K562 (cell line): Measurements from ENCODE around the gene SENP1. TPM values are rescaled to one million over a fixed set of nuclear protein-coding genes. Genes with fewer than 3 reads are reported as not detected.

Source experiments
- ATAC-seq: fragments of 200-7000 bp; cut with Tn5 transposase; 3 replicates; pipeline ENCODE4 v1.9.1; 2020; ENCODE audit warnings: moderate library complexity
- BruUV-seq: library from RNA; stranded (reverse); fragments of 400-500 nt; replicated peaks from 2 replicates; lab custom pipeline; 2021; lab: Mats Ljungman, UMichigan
- CTCF ChIA-PET: fragments of 300-600 bp; formaldehyde crosslinking; extraction: SDS; loops from one replicate; lab custom pipeline; 2021; ENCODE audit warnings: low intra/inter-chr PET ratio; lab: Yijun Ruan, JAX
- POLR2A ChIA-PET: fragments of 300-600, 350-650 bp; sonication (Branson Sonifier 250); formaldehyde crosslinking; extraction: SDS; loops from one replicate; lab custom pipeline; 2021; ENCODE audit warnings: antibody characterized with exemption, inconsistent platforms; lab: Yijun Ruan, JAX
- DNase-seq, 4 experiments: peaks; one replicate each; pipeline versions ENCODE4 v3.0.0 to v3.0.0-alpha.2; 2011 to 2018; ENCODE audit warnings: low spot score in 3 of 4, mixed read lengths in 3 of 4; ENCODE audit errors: extremely low read depth in 1 of 4
- FAIRE-seq: peaks from 2 replicates; lab custom pipeline; 2011; peaks lifted over from hg19 to GRCh38; lab: Jason Lieb, UNC
- H2AFZ ChIP-seq: 2 replicates; pipeline ENCODE4 v1.6.0; 2011; ENCODE audit warnings: low read depth, low read length, control low read depth, inconsistent platforms
- H3K27ac ChIP-seq: fragments of 200-600 bp; 3 replicates; pipeline ENCODE4 v1.8.0; 2011; ENCODE audit warnings: low read depth, mild to moderate bottlenecking, control low read depth, inconsistent platforms, low read length, moderate library complexity, mixed read lengths; ENCODE audit errors: extremely low read depth
- H3K27me3 ChIP-seq, 2 experiments: fragments of 300-600 bp in 1 of 2; 2 replicates in 1 of 2; 3 replicates in 1 of 2; pipeline versions ENCODE4 v1.6.0 to v1.8.0; 2011; ENCODE audit warnings: inconsistent platforms in 2 of 2, low read length in 2 of 2, mild to moderate bottlenecking in 1 of 2, mixed read lengths in 1 of 2, moderate library complexity in 1 of 2; ENCODE audit not compliant: control insufficient read depth in 2 of 2, insufficient read depth in 2 of 2
- H3K36me3 ChIP-seq: fragments of 300-600 bp; 3 replicates; pipeline ENCODE4 v1.8.0; 2011; ENCODE audit warnings: mild to moderate bottlenecking, low read length, inconsistent platforms; ENCODE audit not compliant: control insufficient read depth, insufficient read depth
- H3K4me1 ChIP-seq, 2 experiments: fragments of 200-600 bp in 1 of 2; replicated peaks in 1 of 2; 2 replicates in 1 of 2; 3 replicates in 1 of 2; pipeline versions ENCODE4 v1.5.1 to v1.8.0; 2011; ENCODE audit warnings: inconsistent platforms in 2 of 2, low read length in 2 of 2, mild to moderate bottlenecking in 1 of 2, mixed read lengths in 1 of 2, moderate library complexity in 1 of 2; ENCODE audit not compliant: control insufficient read depth in 2 of 2, insufficient read depth in 2 of 2
- H3K4me2 ChIP-seq: 2 replicates; pipeline ENCODE4 v1.6.1; 2011; ENCODE audit warnings: low read length, control low read depth, inconsistent platforms, mixed read lengths; ENCODE audit not compliant: insufficient read depth
- H3K4me3 ChIP-seq: fragments of 200-600 bp; sonication (generic), shearing (Covaris generic); 2 replicates; pipeline ENCODE4 v1.5.1; 2016; ENCODE audit warnings: control low read depth, inconsistent platforms
- H3K79me2 ChIP-seq: fragments of 200-600 bp; 3 replicates; pipeline ENCODE4 v1.8.0; 2011; ENCODE audit warnings: low read length, inconsistent platforms; ENCODE audit not compliant: control insufficient read depth, insufficient read depth
- H3K9ac ChIP-seq, 2 experiments: 2 replicates each; pipeline versions ENCODE4 v1.6.0 to v1.6.1; 2011; ENCODE audit warnings: low read depth in 2 of 2, low read length in 2 of 2, control low read depth in 1 of 2, inconsistent platforms in 1 of 2, mild to moderate bottlenecking in 1 of 2, mixed read lengths in 1 of 2; ENCODE audit not compliant: insufficient read depth in 1 of 2
- H3K9me1 ChIP-seq: one replicate; pipeline ENCODE4 v1.6.0; 2011; ENCODE audit warnings: inconsistent platforms, mild to moderate bottlenecking, low read length, moderate library complexity; ENCODE audit not compliant: control insufficient read depth, insufficient read depth
- H3K9me3 ChIP-seq: replicated peaks from 2 replicates; pipeline ENCODE4 v1.5.1; 2011; ENCODE audit warnings: low read depth, low read length, inconsistent platforms; ENCODE audit not compliant: control insufficient read depth, insufficient read depth
- H4K20me1 ChIP-seq: replicated peaks from 2 replicates; pipeline ENCODE4 v1.6.1; 2011; ENCODE audit warnings: low read length, inconsistent platforms, mixed read lengths; ENCODE audit not compliant: control insufficient read depth, insufficient read depth
- MEIS2 ChIP-seq: fragments of 450-650 bp; IDR thresholded peaks from 2 replicates; pipeline ENCODE4 v1.6.1; 2014; ENCODE audit warnings: mild to moderate bottlenecking; ENCODE audit not compliant: partially characterized antibody
- NELFE ChIP-seq: IDR thresholded peaks from 2 replicates; pipeline ENCODE4 v1.6.1; 2011; ENCODE audit warnings: mild to moderate bottlenecking; ENCODE audit not compliant: insufficient read depth, insufficient read length
- NFIC ChIP-seq: fragments of 450-650 bp; IDR thresholded peaks from 2 replicates; pipeline ENCODE4 v1.6.1; 2017; ENCODE audit warnings: mild to moderate bottlenecking, inconsistent platforms
- PKNOX1 ChIP-seq: fragments of 450-650 bp; IDR thresholded peaks from 2 replicates; pipeline ENCODE4 v1.6.1; 2016
- POLR2AphosphoS5 ChIP-seq: IDR thresholded peaks from 2 replicates; pipeline ENCODE4 v1.6.1; 2011; ENCODE audit warnings: mild to moderate bottlenecking, low read depth, low read length, moderate library complexity; ENCODE audit not compliant: control insufficient read depth, insufficient read depth
- RBFOX2 ChIP-seq: fragments of 200-400 bp; formaldehyde crosslinking; IDR thresholded peaks from 2 replicates; pipeline ENCODE4 v1.6.1; 2017; ENCODE audit warnings: low read depth, mild to moderate bottlenecking, low read length, moderate library complexity
- WGBS: fragments of 100-300 bp; shearing (Covaris generic); methylation state at CpG from one replicate; pipeline ENCODE4 v1.1.6; 2016; ENCODE audit warnings: low coverage, mixed read lengths; ENCODE audit not compliant: insufficient coverage; ENCODE audit errors: missing lambda C conversion rate; 5-methylcytosine and 5-hydroxymethylcytosine counted together
- in situ Hi-C: fragments of 300-500 bp; cut with MboI; formaldehyde crosslinking; loops from 4 replicates; pipeline ENCODE4 v1.15.0; 2018; ENCODE audit warnings: inconsistent platforms, mixed read lengths
- intact Hi-C: fragments of 100-400 bp; cut with micrococcal nuclease; formaldehyde crosslinking; loops from 2 replicates; pipeline ENCODE4 v1.14.2; 2022
- polyA plus RNA-seq, 8 experiments: library from polyadenylated mRNA; depleted of rRNA in 4 of 8; stranded (reverse) in 5 of 8; unstranded in 3 of 8; fragments of >200 nt; fragmentation: Nextera tagmentation in 2 of 8; fragmentation: Illumina TruSeq in 1 of 8; extraction: Ambion mirVana in 2 of 8; extraction: Trizol in 1 of 8; gene quantifications; 2 replicates each; pipeline versions ENCODE4 v1.2.1 to v1.2.3, GENCODE V29; 2011 to 2014; ENCODE audit warnings: inconsistent platforms in 1 of 8, missing spikeins in 1 of 8
- total RNA-seq, 7 experiments: library from RNA; depleted of rRNA in 6 of 7; stranded (reverse); fragments of >200 nt in 6 of 7; fragmentation: Illumina TruSeq in 2 of 7; extraction: Trizol in 2 of 7; gene quantifications; 2 replicates each; pipeline versions ENCODE4 v1.2.1 to v1.2.3, GENCODE V29; 2011 to 2021; ENCODE audit warnings: low replicate concordance in 1 of 7

Gene SENP1
- total and polyA plus RNA-seq, 9 of the 15 experiments (the other 6 are each of a cell fraction or from before 2014, with no cell fraction given): 15.5 to 59.0 (median 36.3) TPM

DNA sequence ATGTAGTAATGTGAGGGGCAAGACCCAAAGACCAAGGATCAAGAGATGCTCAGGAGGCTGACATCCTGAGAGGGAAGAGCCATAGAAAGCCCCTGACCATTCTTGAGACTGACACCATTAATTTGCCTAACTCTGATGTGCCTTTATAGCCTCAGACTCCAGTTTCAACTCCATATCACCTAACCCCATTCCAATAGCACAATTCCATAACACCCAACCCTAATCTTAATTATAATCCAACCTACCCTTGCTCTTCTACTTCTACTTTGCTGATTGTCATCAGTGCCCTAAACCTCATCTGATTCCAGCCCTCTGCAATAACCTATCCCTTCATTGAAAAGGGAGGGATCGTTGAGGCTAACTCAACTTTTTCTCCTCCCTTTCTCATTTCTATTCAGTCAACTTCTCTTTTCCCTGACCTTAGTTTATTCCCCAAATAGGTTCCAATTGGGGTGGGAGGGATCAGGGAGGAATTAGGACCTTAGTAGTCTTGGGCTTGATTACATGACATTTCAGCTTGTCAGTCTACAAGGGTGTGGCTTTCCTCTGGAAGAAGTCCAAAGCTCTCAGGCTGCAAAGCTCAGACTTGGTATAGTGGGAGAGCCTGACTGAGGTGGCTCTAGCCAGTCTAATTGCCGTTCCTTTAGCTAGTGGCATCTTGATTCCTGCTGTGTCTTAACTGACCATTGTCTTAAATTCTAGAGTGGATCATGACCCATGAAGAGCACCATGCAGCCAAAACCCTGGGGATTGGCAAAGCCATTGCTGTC, 16.4 kb upstream of the SENP1 start:
- FAIRE-seq: peak; percentile 72
- peak in 2 of 4 experiments; percentile 28 to 63 for DNase-seq
- H3K9ac ChIP-seq: no peak overlapping the region
- WGBS: 30% methylated on average over 2 of the region's 2 CpGs
- peak; percentile 67 for ATAC-seq
- no peaks in the 10 kb centered on the region for H3K9me3 ChIP-seq
- H3K9me1 ChIP-seq: no peaks in the 10 kb centered on the region
- no peak overlapping the region; the same call in 1 of the 2 replicates for H3K4me2 ChIP-seq
- BruUV-seq: no TSS peak
- H3K27ac ChIP-seq: no peak overlapping the region
- H3K27me3 ChIP-seq: no peaks in the 10 kb centered on the region
- ChIA-PET POLR2A (interaction anchor here (0.9 to 2.3 kb wide), 2 partner anchors 11 to 17 kb away, joined by 3 to 7 read pairs; partner anchors contain the start of gene SENP1), CTCF (no interaction called here)
- H2AFZ ChIP-seq: no peak overlapping the region
- H3K4me1 ChIP-seq: peaks cover 7 to 26% of the 10 kb centered on the region in 2 experiments; a peak in 4 of 5 replicates
- H3K4me3 ChIP-seq: no peak overlapping the region
- peaks cover 35% of the 10 kb centered on the region; the same call in 2 of the 3 replicates for H3K36me3 ChIP-seq
- intact Hi-C loops: no loop called here
- H3K79me2 ChIP-seq: peaks cover 21% of the 10 kb centered on the region; the same call in 2 of the 3 replicates
- TF ChIP-seq MEIS2: peak; percentile 8
- TF ChIP-seq NELFE: no peak
- no peak for TF ChIP-seq POLR2AphosphoS5
- peak; percentile 65; the same call in 1 of the 2 replicates for TF ChIP-seq NFIC
- peak; percentile 74 for TF ChIP-seq PKNOX1
- no peak for TF ChIP-seq RBFOX2
- no peaks in the 10 kb centered on the region for H4K20me1 ChIP-seq
- in situ Hi-C loops: no loop called here
